ENCODE measurements around the gene GRIN2A.

Gene GRIN2A

GRCh38 chr16:10181196-10182162 lies 749 bp downstream of the GRIN2A start:
- no peak for DNase-seq (ENCODE audit: low read depth)

DNA sequence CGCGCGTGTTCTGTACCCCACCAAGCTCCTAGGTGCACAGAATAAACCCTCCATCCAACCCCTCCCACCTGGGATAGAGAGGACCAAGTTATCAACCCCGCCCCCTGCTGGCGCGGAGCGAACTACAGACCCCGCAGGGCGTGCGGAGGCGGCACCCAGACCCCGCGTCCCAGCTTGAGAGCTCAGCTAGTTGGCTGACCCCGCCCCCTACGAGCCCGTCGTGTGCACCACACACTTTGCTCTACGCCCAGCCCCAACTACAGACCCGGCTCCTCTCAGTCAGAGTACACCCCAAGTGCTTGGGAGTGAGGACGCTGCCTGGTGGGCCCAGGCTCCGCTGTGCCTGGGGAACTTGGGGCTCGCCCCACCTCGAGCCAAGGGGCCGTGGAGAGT lies 1.5 kb downstream of the GRIN2A start:
- DNase-seq (ENCODE audit: low read depth): no peak

DNA sequence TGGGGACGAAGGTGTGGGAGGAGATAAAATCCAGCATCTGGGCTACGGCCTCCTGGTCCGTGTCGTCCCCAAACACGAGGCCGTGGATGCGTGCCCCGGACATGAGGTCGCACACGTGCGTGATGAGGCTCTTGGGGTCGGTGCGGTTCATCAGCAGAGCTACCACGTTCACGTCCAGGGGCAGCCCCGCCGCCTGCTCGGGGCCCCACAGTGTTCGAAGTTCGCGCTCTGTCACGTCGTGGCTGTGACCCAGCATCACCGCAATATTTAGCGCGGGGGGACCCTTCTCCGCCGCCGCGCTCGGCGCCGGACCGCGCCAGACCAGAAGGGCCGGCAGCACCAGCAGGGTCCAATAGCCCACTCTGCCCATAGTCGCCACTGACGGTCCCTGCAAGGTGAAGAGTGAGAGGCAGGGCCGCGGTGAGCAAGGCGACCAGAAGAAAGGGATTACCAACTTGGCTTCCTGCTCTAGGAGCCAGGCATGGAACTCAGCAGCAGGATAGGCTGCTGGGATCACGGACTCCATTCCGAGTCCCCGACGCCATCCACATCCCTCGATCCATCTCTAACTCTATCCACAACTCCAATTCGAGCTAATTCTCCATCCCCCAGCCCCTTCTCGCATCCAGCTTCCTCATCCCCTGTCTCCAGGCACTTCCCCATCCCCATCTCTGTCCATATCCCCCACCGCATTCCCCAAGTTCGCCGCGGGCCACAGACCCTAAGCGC lies 2.0 kb downstream of the GRIN2A start:
- DNase-seq (ENCODE audit: low read depth): no peak

DNA sequence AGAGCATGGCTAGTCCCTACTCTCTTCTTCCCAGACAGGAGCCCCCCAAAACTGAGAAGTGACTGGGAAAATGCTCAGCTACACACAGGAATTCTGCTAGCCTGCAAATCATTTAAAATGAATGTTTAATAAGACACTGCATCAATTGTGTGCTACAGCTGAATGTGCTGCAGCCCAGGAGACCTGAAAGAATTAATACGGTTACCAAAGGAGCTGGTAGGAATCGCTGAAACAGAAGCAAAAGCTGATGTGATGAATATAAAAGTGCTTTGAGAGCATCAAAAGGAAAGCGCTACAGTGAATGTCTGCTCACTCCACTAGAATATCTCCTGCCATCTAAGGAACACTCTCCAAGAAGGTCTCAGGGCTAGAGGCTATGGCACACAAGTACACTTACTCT lies 3.7 kb downstream of the GRIN2A start:
- no peak for DNase-seq (ENCODE audit: low read depth)

DNA sequence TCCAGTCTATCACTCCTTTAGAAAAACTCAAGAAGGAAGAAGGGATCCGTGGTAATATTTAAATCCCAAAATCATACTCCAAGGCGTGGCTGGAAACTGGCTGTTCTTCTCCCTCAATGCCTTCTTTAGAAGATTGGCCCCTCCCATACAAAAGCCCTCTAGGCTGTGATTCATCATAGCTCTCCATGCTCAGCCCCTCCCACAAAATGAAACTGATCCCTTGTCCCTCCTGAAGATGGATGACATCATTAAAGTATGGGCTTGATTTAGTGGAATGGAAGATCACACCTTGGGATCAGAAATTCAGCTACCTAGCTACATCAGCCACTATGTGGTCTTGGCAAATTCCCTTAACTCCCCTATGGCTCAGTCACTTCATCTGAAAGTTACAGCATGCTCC lies 4.1 kb downstream of the GRIN2A start:
- no peak for DNase-seq (ENCODE audit: low read depth)

DNA sequence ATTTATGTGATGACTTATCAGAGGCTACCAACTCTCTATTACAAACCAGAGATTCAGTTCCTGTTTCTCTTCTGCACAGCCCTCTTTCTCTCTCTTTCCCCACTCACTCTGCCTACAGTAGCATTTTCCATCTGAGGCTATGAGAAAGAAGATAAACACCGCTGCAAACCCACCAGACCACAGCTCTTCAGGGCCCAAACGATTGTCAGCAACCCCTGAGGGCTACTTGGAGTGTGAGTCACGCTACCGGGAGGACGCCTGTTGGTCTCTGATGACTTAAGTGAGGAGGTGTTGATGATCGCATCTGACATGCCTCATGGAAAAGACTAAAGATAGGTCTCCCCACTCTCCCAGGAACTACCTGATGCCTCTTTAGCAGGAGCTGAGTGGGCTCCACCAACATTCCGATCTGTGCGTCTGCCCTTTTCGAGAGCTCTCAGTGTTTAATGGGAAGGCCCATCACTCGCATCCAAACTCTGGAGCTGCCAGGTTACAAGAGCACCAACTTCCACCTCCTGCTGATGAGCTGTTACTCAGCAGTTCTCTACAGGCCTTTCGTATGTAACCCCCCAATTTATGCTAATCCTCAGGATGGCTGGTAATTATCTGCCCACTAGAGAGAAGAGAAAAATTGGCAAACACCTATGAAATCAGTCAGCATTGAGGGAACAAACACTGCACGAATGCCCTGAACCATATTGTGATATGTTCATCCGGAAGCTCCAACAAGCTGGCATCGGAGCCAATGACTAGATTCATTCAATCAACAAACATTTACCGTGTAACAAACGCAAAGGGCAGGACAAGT lies 9.2 kb downstream of the GRIN2A start:
- no peak for DNase-seq (ENCODE audit: low read depth)

DNA sequence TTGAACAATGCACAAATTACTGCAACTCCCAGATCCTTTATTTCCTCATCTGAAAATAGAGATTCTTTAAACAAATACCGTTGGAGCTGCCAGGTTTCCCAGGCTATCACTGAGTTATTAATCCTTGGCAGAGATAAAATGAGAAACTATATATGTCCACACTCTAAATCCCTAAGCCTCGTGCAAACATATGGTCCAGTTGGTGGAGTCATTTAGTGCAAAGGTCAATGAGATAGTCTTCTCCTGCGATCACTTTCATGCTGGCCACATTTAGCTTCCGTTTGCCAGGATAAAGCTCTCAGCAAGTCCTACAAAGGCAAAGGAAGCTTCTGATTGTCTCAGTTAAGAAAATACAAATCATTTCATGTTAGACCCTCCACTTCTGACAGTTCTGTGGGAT lies 11.0 kb downstream of the GRIN2A start:
- no peak for DNase-seq (ENCODE audit: low read depth)

DNA sequence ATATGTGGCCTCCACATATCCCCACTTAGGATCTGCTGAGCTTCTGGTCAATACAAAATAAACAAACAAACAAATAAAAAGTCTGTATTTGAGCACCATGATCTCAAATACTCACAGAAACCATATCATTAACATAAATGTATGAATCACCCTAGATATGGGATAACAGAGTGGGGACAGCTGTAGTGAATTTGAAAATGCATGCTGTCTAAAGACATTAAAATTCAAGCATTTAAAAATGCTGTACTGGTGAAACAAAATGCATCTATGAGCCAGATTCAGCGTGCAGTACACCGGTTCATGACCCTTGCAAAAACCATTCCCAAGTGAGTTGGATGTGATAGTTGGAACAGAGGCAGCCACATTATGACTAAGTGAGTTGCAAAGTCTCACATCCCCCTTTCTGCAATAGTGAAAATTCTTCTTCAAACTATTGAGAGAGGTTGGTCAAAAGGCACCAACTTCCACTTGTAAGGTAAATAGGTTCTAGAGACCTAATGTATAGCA lies 12.3 kb downstream of the GRIN2A start:
- DNase-seq (ENCODE audit: low read depth): no peak

- no peak for DNase-seq (ENCODE audit: low read depth)
Measured at GRCh38 chr16:10169031-10169430, 13.2 kb downstream of the GRIN2A start.

DNA sequence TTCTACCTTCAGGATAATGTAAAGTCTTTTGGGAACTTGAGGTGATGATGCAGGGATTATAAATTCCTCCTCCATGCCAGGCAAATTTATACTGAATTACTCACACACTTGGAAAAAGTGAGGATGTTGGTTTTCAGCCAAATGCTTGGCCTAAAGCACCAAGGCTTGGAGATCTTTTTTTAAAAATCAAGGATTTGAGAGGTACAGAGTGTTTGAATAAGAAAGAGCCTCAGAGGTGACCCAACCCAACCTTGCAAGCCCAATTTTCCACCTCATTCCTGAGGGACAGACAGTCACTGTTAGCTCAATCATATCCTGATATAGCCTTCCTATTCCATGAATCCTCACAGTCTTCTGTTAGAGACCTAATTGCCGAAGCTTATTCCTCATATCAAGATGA lies 14.0 kb downstream of the GRIN2A start:
- DNase-seq (ENCODE audit: low read depth): no peak

DNA sequence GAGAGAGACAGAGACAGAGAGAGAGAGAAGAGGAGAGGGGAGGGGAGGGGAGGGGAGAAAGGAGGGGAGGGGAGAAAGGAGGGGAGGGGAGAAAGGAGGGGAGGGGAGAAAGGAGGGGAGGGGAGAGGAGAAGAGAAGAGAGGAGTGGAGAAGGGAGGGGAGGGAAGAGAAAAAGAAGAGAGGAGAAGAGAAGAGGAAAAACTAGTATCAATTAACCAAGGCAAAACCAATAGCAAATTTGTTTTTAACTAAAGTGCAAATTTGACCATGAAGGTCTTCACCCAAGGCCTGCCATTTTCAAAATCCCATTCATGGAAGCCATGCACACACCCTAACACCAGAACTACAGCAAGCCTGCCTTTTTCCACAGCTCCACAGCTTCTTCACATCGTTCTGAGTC lies 16.6 kb downstream of the GRIN2A start:
- no peak for DNase-seq (ENCODE audit: low read depth)

DNA sequence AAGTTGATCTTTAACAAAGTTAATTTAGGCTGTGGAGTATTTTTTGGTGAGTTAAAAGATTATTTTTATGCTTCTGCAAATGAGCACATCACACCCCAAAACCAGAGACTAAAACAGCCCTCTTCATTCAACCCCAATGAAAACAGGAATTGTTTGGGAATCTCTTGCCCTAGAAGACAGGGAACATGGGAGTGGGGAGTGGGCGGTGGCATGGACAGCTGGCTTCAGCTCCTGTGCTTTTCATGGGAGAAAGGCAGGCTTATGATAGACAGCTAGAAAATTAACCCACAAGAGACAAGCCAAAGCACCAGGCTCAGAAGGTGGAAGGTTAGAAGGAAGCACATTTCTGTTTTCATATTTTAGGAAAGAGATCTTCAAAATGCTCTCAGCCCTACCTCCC lies 19.2 kb downstream of the GRIN2A start:
- DNase-seq (ENCODE audit: low read depth): no peak

DNA sequence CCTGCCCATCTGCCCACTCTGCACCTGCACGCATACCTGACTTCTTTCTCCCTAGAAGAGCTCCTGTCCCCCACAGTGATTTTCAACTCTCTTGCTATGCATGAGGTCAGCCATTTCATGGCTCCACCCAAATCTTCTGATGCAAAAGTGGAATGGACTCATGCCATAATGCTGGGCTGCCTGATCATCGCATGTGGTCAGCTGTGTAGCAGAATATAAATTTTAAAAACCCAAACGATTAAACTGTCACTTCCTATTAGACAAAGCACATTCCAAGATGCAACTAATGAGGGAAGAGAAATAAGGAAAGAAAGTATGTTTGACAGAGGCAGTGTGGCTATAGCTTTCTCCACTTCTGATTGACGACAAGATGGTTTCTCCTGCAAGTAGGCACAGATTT lies 26.1 kb downstream of the GRIN2A start:
- DNase-seq (ENCODE audit: low read depth): no peak

DNA sequence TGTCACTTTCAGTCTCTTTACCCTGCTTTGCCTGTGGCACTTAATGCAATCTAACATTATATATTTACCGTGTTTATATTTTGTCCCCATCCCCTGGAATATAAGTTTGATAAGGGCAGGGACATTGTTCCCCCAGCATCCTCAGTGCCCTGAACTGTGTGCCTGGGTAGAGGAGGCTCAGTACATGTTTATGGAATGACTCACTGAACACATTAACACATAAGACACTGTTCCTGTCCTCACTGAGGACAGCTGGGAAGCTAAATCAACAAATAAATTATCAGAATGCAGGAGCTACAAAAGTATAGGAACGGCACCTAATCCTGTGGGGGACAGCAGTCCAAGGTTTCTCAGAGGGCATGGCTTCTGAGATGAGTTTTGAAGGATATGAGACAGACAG lies 27.8 kb downstream of the GRIN2A start:
- DNase-seq (ENCODE audit: low read depth): no peak

DNA sequence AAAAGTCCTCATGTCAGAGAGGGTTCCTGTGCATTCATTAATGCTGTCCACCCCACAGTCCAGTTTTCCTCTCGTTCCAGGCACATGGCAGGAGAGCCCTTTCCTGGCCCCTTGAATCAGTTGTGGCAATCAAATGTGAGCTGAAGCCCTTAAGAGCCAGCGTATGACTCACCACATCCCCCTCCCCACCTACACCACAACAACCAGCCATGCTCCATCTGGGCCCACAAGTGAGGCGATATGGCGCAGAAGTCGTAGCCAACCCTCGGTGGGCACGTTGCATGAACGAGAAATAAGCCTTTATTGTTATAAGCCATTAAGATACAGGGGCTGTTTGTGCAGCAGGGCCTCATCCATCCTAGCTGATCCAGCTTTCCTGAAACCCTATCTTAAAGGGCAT lies 28.2 kb downstream of the GRIN2A start:
- no peak for DNase-seq (ENCODE audit: low read depth)

GRCh38 chr16:10151718-10152117 lies 30.5 kb downstream of the GRIN2A start:
- no peak for DNase-seq (ENCODE audit: low read depth)

GRCh38 chr16:10150906-10151305 lies 31.3 kb downstream of the GRIN2A start:
- no peak for DNase-seq (ENCODE audit: low read depth)

- DNase-seq (ENCODE audit: low read depth): no peak
Measured at GRCh38 chr16:10145542-10146035, 36.6 kb downstream of the GRIN2A start.

DNA sequence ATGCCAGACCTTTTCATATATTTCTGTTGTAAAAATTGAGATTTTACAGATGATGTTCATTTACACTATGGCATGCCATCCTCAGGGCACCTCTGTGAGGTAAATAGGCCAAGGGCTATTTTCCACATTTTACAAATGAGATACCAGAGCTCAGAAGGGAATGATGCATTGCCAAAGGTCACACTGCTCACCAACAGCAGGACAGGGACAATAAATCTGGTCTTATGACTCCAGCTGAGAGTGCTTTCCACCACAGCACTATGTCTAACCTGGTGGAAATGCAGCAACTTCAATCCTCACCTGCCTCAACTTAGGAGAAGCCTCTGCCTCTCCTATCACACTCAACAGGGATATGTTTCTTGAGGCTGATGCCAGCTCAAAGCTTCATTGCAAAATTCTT lies 40.6 kb downstream of the GRIN2A start:
- DNase-seq (ENCODE audit: low read depth): no peak

GRCh38 chr16:10138881-10139280 lies 43.3 kb downstream of the GRIN2A start:
- no peak for DNase-seq (ENCODE audit: low read depth)

GRCh38 chr16:10137341-10137740 lies 44.9 kb downstream of the GRIN2A start:
- no peak for DNase-seq (ENCODE audit: low read depth)

- no peak for DNase-seq (ENCODE audit: low read depth)
Measured at GRCh38 chr16:10136916-10137315, 45.3 kb downstream of the GRIN2A start.

All from activated gamma-delta T cell treated with anti-CD3 and anti-CD28 coated beads, Interleukin-2, amount 50 U/mL, for 16 hours (primary cell).